GM23248 (cell line): ENCODE data around the gene CSTA.

Source experiments
- EZH2 ChIP-seq: fragments of 200-600 bp; sonication (generic); IDR thresholded peaks from 2 replicates; pipeline ENCODE4 v1.6.1; 2018; ENCODE audit warnings: antibody characterized with exemption, mild to moderate bottlenecking; ENCODE audit not compliant: insufficient read depth, poor library complexity, severe bottlenecking
- EZH2phosphoT487 ChIP-seq: fragments of 200-600 bp; sonication (generic); IDR thresholded peaks from 2 replicates; pipeline ENCODE4 v1.6.1; 2018; ENCODE audit warnings: antibody characterized with exemption, moderate library complexity, mild to moderate bottlenecking, low read depth; ENCODE audit not compliant: insufficient read depth

- TF ChIP-seq EZH2 (no peak), EZH2phosphoT487 (no peak)
These were observed 17.1 kb upstream of the CSTA start for GRCh38 chr3:122307976-122308375.
